Karpas-422 (cell line): ENCODE data around the gene CDKN1B. TPM values are rescaled to one million over a fixed set of nuclear protein-coding genes. Genes with fewer than 3 reads are reported as not detected.

Source experiments
- DNase-seq: peaks from one replicate; pipeline ENCODE4 v3.0.0-alpha.2; 2015
- H2AFZ ChIP-seq: fragments of 200-600 bp; sonication (generic); 2 replicates; pipeline ENCODE4 v1.6.1; 2014; ENCODE audit warnings: antibody characterized with exemption, low read length, mixed read lengths
- H3K27ac ChIP-seq: fragments of 200-600 bp; sonication (generic); 2 replicates; pipeline ENCODE4 v1.5.1; 2014; ENCODE audit warnings: mild to moderate bottlenecking, low read length, moderate library complexity
- H3K27me3 ChIP-seq: fragments of 200-600 bp; sonication (generic); 2 replicates; pipeline ENCODE4 v1.6.1; 2014; ENCODE audit warnings: low read length, mixed read lengths
- H3K36me3 ChIP-seq: fragments of 200-600 bp; sonication (generic); 2 replicates; pipeline ENCODE4 v1.6.1; 2014; ENCODE audit warnings: low read length, mixed read lengths; ENCODE audit not compliant: insufficient read depth
- H3K4me1 ChIP-seq: fragments of 200-600 bp; sonication (generic); 2 replicates; pipeline ENCODE4 v1.6.1; 2014; ENCODE audit warnings: mild to moderate bottlenecking, low read length, mixed read lengths
- H3K4me2 ChIP-seq: fragments of 200-600 bp; sonication (generic); 2 replicates; pipeline ENCODE4 v1.6.1; 2014; ENCODE audit warnings: low read length, low read depth, mild to moderate bottlenecking; ENCODE audit not compliant: poor library complexity, severe bottlenecking
- H3K4me3 ChIP-seq: fragments of 200-600 bp; sonication (generic); 2 replicates; pipeline ENCODE4 v1.5.1; 2014; ENCODE audit warnings: mild to moderate bottlenecking, antibody characterized with exemption, low read length, mixed read lengths
- H3K79me2 ChIP-seq: fragments of 200-600 bp; sonication (generic); 2 replicates; pipeline ENCODE4 v1.6.1; 2014; ENCODE audit warnings: mild to moderate bottlenecking, low read length, mixed read lengths
- H3K9ac ChIP-seq: fragments of 200-600 bp; sonication (generic); 2 replicates; pipeline ENCODE4 v1.6.0; 2014; ENCODE audit warnings: low read length
- H3K9me2 ChIP-seq: fragments of 200-600 bp; sonication (generic), shearing (Covaris generic); replicated peaks from 2 replicates; pipeline ENCODE4 v1.6.0; 2014; ENCODE audit warnings: mild to moderate bottlenecking, low read length, moderate library complexity; ENCODE audit not compliant: insufficient read depth
- H3K9me3 ChIP-seq: fragments of 300-700, 200-600 bp; sonication (generic); 2 replicates; pipeline ENCODE4 v1.6.1; 2014; ENCODE audit warnings: low read length, mixed read lengths
- H4K20me1 ChIP-seq: fragments of 200-600 bp; sonication (generic); 2 replicates; pipeline ENCODE4 v1.6.1; 2014; ENCODE audit warnings: mild to moderate bottlenecking, antibody characterized with exemption, low read length, low read depth; ENCODE audit not compliant: insufficient read depth
- small RNA-seq: library from RNA; depleted of rRNA; stranded (forward); fragments of <200 nt; gene quantifications from one replicate; pipeline ENCODE3, GENCODE V24; 2014
- total RNA-seq: library from RNA; depleted of rRNA; stranded (reverse); fragments of >200 nt; shearing (Covaris generic); gene quantifications from 2 replicates; pipeline ENCODE4 v1.2.3, GENCODE V29; 2014; ENCODE audit warnings: low replicate concordance; rRNA removed

CDKN1B gene
- total RNA-seq, 1 experiment from 2014 or later: 32.8 TPM

GRCh38 chr12:12770262-12770661, 53.1 kb downstream of the CDKN1B start:
- no peaks in the 10 kb centered on the region for H3K9me2 ChIP-seq
- H4K20me1 ChIP-seq: no peaks in the 10 kb centered on the region
- no peak overlapping the region for H3K27ac ChIP-seq
- no peak overlapping the region for H3K4me3 ChIP-seq
- no peaks in the 10 kb centered on the region for H3K4me1 ChIP-seq
- H3K9me3 ChIP-seq: no peaks in the 10 kb centered on the region
- H3K27me3 ChIP-seq: 0 out of 2 replicates have a peak, but pooled peaks cover 3% of the 10 kb centered on the region
- no peak overlapping the region for H3K4me2 ChIP-seq
- no peak overlapping the region for H3K9ac ChIP-seq
- no peaks in the 10 kb centered on the region for H3K36me3 ChIP-seq
- no peaks in the 10 kb centered on the region for H3K79me2 ChIP-seq
- no peak for DNase-seq
- H2AFZ ChIP-seq: no peak overlapping the region

Small RNAs within 50 kb of the gene (small RNA-seq; reads per million reads assigned to genes)
- gene MIR613: not detected

Other genes with a start within 250 kb of the CDKN1B start
- gene DUSP16, start 154.5 kb upstream of the CDKN1B start, total RNA-seq: 0.25 and 1.8 TPM in 2 replicates
- gene CREBL2, start 105.5 kb upstream of the CDKN1B start, total RNA-seq: 14.1 and 19.3 TPM in 2 replicates
- 0.22 TPM in 1 of 2 replicates, not detected in the other for gene GPR19, start 21.2 kb upstream of the CDKN1B start, total RNA-seq
- gene APOLD1, start 68.3 kb downstream of the CDKN1B start, total RNA-seq: 1.4 and 1.5 TPM in 2 replicates
- gene DDX47, start 96.0 kb downstream of the CDKN1B start, total RNA-seq: 26.8 and 39.2 TPM in 2 replicates
- not detected in 2 replicates for gene GPRC5A, start 174.2 kb downstream of the CDKN1B start, total RNA-seq
- gene GPRC5D, start 234.8 kb downstream of the CDKN1B start, total RNA-seq: not detected in 2 replicates